GM12891 (cell line): Measurements from ENCODE around the gene GRK3.
"Not testable (repeated sequence)": the region's sequence is repeated elsewhere in the genome, so short reads cannot be mapped to it uniquely, and the experiment has no call there.

Experiments used
- POLR2A ChIP-seq: IDR thresholded peaks from 2 replicates; pipeline ENCODE4 v1.6.1; 2011; ENCODE audit warnings: low read depth, low read length, control low read depth
- POLR2AphosphoS5 ChIP-seq: IDR thresholded peaks from 2 replicates; pipeline ENCODE4 v1.6.1; 2011; ENCODE audit warnings: low read depth, low read length, control low read depth
- SPI1 ChIP-seq: IDR thresholded peaks from 2 replicates; pipeline ENCODE4 v1.6.1; 2011; ENCODE audit warnings: low read depth, low read length, control low read depth
- TAF1 ChIP-seq: IDR thresholded peaks from 2 replicates; pipeline ENCODE4 v1.6.1; 2011; ENCODE audit warnings: low read depth, low read length, control low read depth

GRCh38 chr22:25529059-25529458, 35.4 kb upstream of the GRK3 start:
- TF ChIP-seq POLR2A, POLR2AphosphoS5, SPI1, TAF1: not testable (repeated sequence)
